ENCODE measurements around the gene IGFBP2. TPM values are rescaled to one million over a fixed set of nuclear protein-coding genes. Genes with fewer than 3 reads are reported as not detected.

The IGFBP2 gene
- total and polyA plus RNA-seq, 2 of the 8 experiments (the other 6 are each of a cell fraction or from before 2014, with no cell fraction given), result 326 to 782 TPM

DNA sequence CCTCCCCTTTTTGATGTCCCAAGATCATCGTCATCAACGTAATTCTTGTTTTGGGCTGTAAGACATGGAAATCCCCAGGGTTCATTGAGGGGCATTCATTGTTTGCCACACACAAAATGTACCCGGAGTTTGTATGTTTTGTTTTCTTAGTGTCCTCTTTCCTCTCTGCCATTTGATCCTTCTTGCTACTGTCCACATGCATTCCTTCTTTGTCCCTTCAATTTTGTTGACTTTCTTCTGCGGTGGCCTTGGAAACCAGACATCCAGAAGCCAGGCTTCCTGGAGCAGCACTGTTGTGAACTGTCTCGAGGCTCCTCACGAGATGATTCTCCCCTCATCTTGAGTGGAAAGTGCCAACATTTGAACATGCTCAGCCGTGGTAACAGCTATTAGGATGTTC lies 24.8 kb downstream of the IGFBP2 start:
- H3K9me3 ChIP-seq (ENCODE audit: insufficient read depth in 2 of 2, low read depth in 1 of 2, low read length in 1 of 2), result no peaks in the 10 kb centered on the region
- no peak overlapping the region for H2BK120ac ChIP-seq (replicated peaks; ENCODE audit: low read depth, low read length)
- H3K79me2 ChIP-seq (ENCODE audit: control insufficient read depth in 1 of 2, insufficient read depth in 2 of 2, low read length in 2 of 2), result peaks cover 0 to 57% of the 10 kb centered on the region in 2 experiments; a peak in 3 of 4 replicates
- no peak overlapping the region for H3K4me2 ChIP-seq (ENCODE audit: insufficient read depth in 1 of 2, low read depth in 2 of 2, low read length in 2 of 2)
- H3K23me2 ChIP-seq (ENCODE audit: low read depth, low read length), result no peaks in the 10 kb centered on the region
- no peak overlapping the region; the same call in 1 of the 2 replicates for H3K18ac ChIP-seq (ENCODE audit: extremely low read depth, low read length)
- H3K27ac ChIP-seq (ENCODE audit: low read depth, low read length), result 0 out of 2 replicates have a peak overlapping the region, but pooled peaks have one; percentile 20
- H3K23ac ChIP-seq (ENCODE audit: insufficient read length), result no peak overlapping the region
- H2AFZ ChIP-seq (ENCODE audit: low read length), result no peak overlapping the region
- H3K79me1 ChIP-seq (ENCODE audit: low read depth, low read length), result peaks cover 21% of the 10 kb centered on the region
- H3K4me1 ChIP-seq (replicated peaks in 1 of 4; ENCODE audit: control insufficient read depth in 3 of 4, insufficient read depth in 4 of 4, low read length in 3 of 4), result peaks cover 0 to 3% (median under 1%) of the 10 kb centered on the region in 4 experiments; a peak in 4 of 7 replicates
- no peaks in the 10 kb centered on the region for H3K27me3 ChIP-seq (replicated peaks in 1 of 4; ENCODE audit: control insufficient read depth in 3 of 4, extremely low read depth in 1 of 4, insufficient read depth in 3 of 4, low read length in 3 of 4)
- peaks cover 10 to 21% (median 18%) of the 10 kb centered on the region in 4 experiments; a peak in 7 of 8 replicates for H3K36me3 ChIP-seq (ENCODE audit: control insufficient read depth in 2 of 4, insufficient read depth in 4 of 4, low read length in 3 of 4)
- H2BK12ac ChIP-seq (ENCODE audit: low read depth, low read length), result no peak overlapping the region
- no peak overlapping the region for H4K91ac ChIP-seq (replicated peaks; ENCODE audit: insufficient read length, low read length)
- TF ChIP-seq SUZ12 (IDR thresholded peaks at IDR 0.05; ENCODE audit: low read length) (no peak), POU5F1 (IDR thresholded peaks at IDR 0.05; ENCODE audit: low read depth, low read length) (no peak), SP2 (IDR thresholded peaks at IDR 0.05; ENCODE audit: low read length) (no peak), CREB1 (IDR thresholded peaks at IDR 0.05) (no peak), RXRA (IDR thresholded peaks at IDR 0.05; ENCODE audit: insufficient read depth, low read depth, low read length) (no peak), GTF2F1 (IDR thresholded peaks at IDR 0.05; ENCODE audit: borderline replicate concordance, low read depth, low read length) (no peak), POLR2AphosphoS5 (IDR thresholded peaks at IDR 0.05; ENCODE audit: low read depth, low read length) (no peak), KDM4A (IDR thresholded peaks at IDR 0.05; ENCODE audit: low read depth, low read length, severe bottlenecking) (no peak), BACH1 (IDR thresholded peaks at IDR 0.05; ENCODE audit: low read length) (no peak), TAF7 (optimal IDR thresholded peaks at IDR 0.05; ENCODE audit: borderline replicate concordance, low read depth, low read length) (no peak)
- H3K4ac ChIP-seq (replicated peaks; ENCODE audit: insufficient read length, low read depth, low read length), result no peak overlapping the region
- H4K20me1 ChIP-seq (replicated peaks in 1 of 2; ENCODE audit: control insufficient read depth in 1 of 2, insufficient read depth in 2 of 2, low read length in 2 of 2), result peaks cover 9 to 16% of the 10 kb centered on the region in 2 experiments
- no peak overlapping the region for H2BK5ac ChIP-seq (ENCODE audit: low read depth, low read length)
- DNase-seq (ENCODE audit: low read depth in 1 of 2, low spot score in 2 of 2) (no peak), FAIRE-seq (no peak)
- ChIA-PET POLR2A (ENCODE audit: partially characterized antibody) (interaction anchor here (0.8 to 1.2 kb wide), 2 partner anchors 151 to 159 kb away, joined by 3 to 5 read pairs; partner anchors contain the start of gene RPL37A), CTCF (ENCODE audit: partially characterized antibody) (interaction anchor here (0.5 to 15.9 kb wide), 5 partner anchors 10 to 382 kb away, joined by 3 to 493 read pairs (median 8); partner anchors contain the start of gene IGFBP5)
- no peak overlapping the region for H2BK15ac ChIP-seq (ENCODE audit: low read length)
- H4K8ac ChIP-seq (ENCODE audit: extremely low read depth, insufficient read depth, low read length), result no peak overlapping the region
- H3K14ac ChIP-seq (ENCODE audit: insufficient read length), result no peak overlapping the region
- WGBS, 2 experiments (ENCODE audit: extremely low coverage in 1 of 2, insufficient coverage in 1 of 2, insufficient read length in 1 of 2, insufficient replicate concordance in 2 of 2, low coverage in 1 of 2, low lambda C conversion rate in 2 of 2, missing lambda C conversion rate in 1 of 2), result 86% methylated on average over 7 of the region's 7 CpGs; no CpG with 5 or more reads in 1 of the 2 experiments
- no peak overlapping the region for H3K56ac ChIP-seq (replicated peaks; ENCODE audit: insufficient read length, low read depth, low read length)
- H2AK5ac ChIP-seq (ENCODE audit: low read depth, low read length), result no peak overlapping the region
- no peak overlapping the region for H2BK20ac ChIP-seq (ENCODE audit: low read length)
- H3K9ac ChIP-seq (replicated peaks in 1 of 4; ENCODE audit: extremely low read depth in 1 of 4, low read depth in 3 of 4, low read length in 3 of 4), result no peak overlapping the region
- H3K4me3 ChIP-seq (ENCODE audit: extremely low read depth in 1 of 4, insufficient read depth in 2 of 4, low read depth in 3 of 4, low read length in 4 of 4), result no peak overlapping the region
- H4K5ac ChIP-seq (ENCODE audit: insufficient read length, low read depth, low read length), result no peak overlapping the region

All from H1 (cell line).